DMS153 treated with DMSO at 0.1 percent for 48 hours (cell line): ENCODE measurements around the gene SECTM1.
"Not testable (repeated sequence)": the region's sequence is repeated elsewhere in the genome, so short reads cannot be mapped to it uniquely, and the experiment has no call there.

Source experiments
- DNase-seq: peaks from one replicate; lab custom pipeline; 2025; ENCODE audit not compliant: unreplicated experiment; lab: John Stamatoyannopoulos, UW

SECTM1 gene

GRCh38 chr17:82333279-82334171, at the start of gene SECTM1:
TSS of gene SECTM1 (minus strand) at chr17:82333766. CDS start at chr17:82327240, 6,526 bp downstream.
- no peak for DNase-seq

- no peak for DNase-seq
These were observed 49.3 kb upstream of the SECTM1 start for GRCh38 chr17:82382933-82383255.

- not testable (repeated sequence) for DNase-seq
These were observed 48.8 kb upstream of the SECTM1 start for GRCh38 chr17:82382220-82382932.

GRCh38 chr17:82381703-82382009, 48.1 kb upstream of the SECTM1 start:
- not testable (repeated sequence) for DNase-seq

- DNase-seq, result no peak
These were observed 47.5 kb upstream of the SECTM1 start for GRCh38 chr17:82380860-82381702.

GRCh38 chr17:82378741-82379021, 45.1 kb upstream of the SECTM1 start:
- no peak for DNase-seq

- no peak for DNase-seq
These were observed 44.6 kb upstream of the SECTM1 start for GRCh38 chr17:82377924-82378740.

GRCh38 chr17:82377294-82377693, 43.7 kb upstream of the SECTM1 start:
- not testable (repeated sequence) for DNase-seq

GRCh38 chr17:82376042-82376730, 42.6 kb upstream of the SECTM1 start:
- no peak for DNase-seq

GRCh38 chr17:82375359-82376041, 41.9 kb upstream of the SECTM1 start:
- DNase-seq, result no peak

GRCh38 chr17:82374626-82375331, 41.2 kb upstream of the SECTM1 start:
- no peak for DNase-seq

- DNase-seq, result no peak
These were observed 40.4 kb upstream of the SECTM1 start for GRCh38 chr17:82373731-82374625.

- DNase-seq, result not testable (repeated sequence)
These were observed 39.5 kb upstream of the SECTM1 start for GRCh38 chr17:82373072-82373452.

GRCh38 chr17:82372249-82373071, 38.9 kb upstream of the SECTM1 start:
- DNase-seq, result no peak

GRCh38 chr17:82371333-82372248, 38.0 kb upstream of the SECTM1 start, which contains the start of gene UTS2R:
TSS of gene UTS2R (plus strand) at chr17:82371765. CDS start at chr17:82374325, 2,560 bp downstream.
- no peak for DNase-seq
